ENCODE measurements around the gene OR5K4. TPM values are rescaled to one million over a fixed set of nuclear protein-coding genes. Genes with fewer than 3 reads are reported as not detected.

The OR5K4 gene
- total RNA-seq, 1 donor from 2014 or later: not detected

DNA sequence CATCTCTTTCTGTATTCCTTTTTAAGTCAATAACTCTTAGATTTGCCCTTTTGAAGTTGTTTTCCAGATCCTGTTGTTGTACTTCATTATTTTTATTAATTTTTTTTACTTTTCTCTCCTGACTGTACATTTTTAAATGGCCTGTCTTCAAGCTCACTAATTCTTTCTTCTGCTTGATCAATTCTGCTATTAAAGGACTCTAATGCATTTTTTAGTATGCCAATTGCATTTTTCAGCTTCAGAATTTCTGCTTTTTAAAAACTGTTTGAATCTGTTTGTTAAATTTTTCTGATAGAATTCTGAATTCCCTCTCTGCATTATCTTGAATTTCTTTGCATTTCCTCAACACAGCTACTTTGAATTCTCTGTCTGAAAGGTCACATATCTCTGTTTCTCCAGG lies 5.6 kb downstream of the OR5K4 start:
- Histone ChIP-seq H3K27ac (no peak overlapping the region), H3K27me3 (no peaks in the 10 kb centered on the region), H3K4me3 (no peak overlapping the region), H3K4me1 (no peaks in the 10 kb centered on the region), H3K36me3 (no peaks in the 10 kb centered on the region), H3K9me3 (peaks cover 0 to 12% of the 10 kb centered on the region in 2 donors)
- intact Hi-C loops (cut with DNase I): no loop called here
- DNase-seq (ENCODE audit: low spot score in 2 of 2): no peak
- TF ChIP-seq, protein P1, sequence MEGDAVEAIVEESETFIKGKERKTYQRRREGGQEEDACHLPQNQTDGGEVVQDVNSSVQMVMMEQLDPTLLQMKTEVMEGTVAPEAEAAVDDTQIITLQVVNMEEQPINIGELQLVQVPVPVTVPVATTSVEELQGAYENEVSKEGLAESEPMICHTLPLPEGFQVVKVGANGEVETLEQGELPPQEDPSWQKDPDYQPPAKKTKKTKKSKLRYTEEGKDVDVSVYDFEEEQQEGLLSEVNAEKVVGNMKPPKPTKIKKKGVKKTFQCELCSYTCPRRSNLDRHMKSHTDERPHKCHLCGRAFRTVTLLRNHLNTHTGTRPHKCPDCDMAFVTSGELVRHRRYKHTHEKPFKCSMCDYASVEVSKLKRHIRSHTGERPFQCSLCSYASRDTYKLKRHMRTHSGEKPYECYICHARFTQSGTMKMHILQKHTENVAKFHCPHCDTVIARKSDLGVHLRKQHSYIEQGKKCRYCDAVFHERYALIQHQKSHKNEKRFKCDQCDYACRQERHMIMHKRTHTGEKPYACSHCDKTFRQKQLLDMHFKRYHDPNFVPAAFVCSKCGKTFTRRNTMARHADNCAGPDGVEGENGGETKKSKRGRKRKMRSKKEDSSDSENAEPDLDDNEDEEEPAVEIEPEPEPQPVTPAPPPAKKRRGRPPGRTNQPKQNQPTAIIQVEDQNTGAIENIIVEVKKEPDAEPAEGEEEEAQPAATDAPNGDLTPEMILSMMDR (IDR thresholded peaks at IDR 0.05): no peak

- peaks cover 0 to 12% of the 10 kb centered on the region in 2 donors for H3K9me3 ChIP-seq
- H3K4me1 ChIP-seq: no peaks in the 10 kb centered on the region
- no peak for DNase-seq (ENCODE audit: low spot score in 2 of 2)
- TF ChIP-seq, protein P1 (IDR thresholded peaks at IDR 0.05): no peak
- intact Hi-C loops (cut with DNase I): no loop called here
- no peaks in the 10 kb centered on the region for H3K27me3 ChIP-seq
- no peaks in the 10 kb centered on the region for H3K36me3 ChIP-seq
- H3K4me3 ChIP-seq: no peak overlapping the region
- H3K27ac ChIP-seq: no peak overlapping the region
Observed at GRCh38 chr3:98359993-98360675, 6.5 kb downstream of the OR5K4 start.

- Histone ChIP-seq H3K27me3 (no peaks in the 10 kb centered on the region), H3K4me1 (no peaks in the 10 kb centered on the region), H3K36me3 (no peaks in the 10 kb centered on the region), H3K27ac (no peak overlapping the region), H3K9me3 (peaks cover 0 to 12% of the 10 kb centered on the region in 2 donors), H3K4me3 (no peak overlapping the region)
- TF ChIP-seq, protein P1 (IDR thresholded peaks at IDR 0.05): no peak
- no peak for DNase-seq (ENCODE audit: low spot score in 2 of 2)
- intact Hi-C loops (cut with DNase I): no loop called here
Observed at GRCh38 chr3:98360681-98361080, 7.0 kb downstream of the OR5K4 start.

- Histone ChIP-seq H3K27me3 (no peaks in the 10 kb centered on the region), H3K4me1 (no peaks in the 10 kb centered on the region), H3K9me3 (peaks cover 0 to 12% of the 10 kb centered on the region in 2 donors), H3K4me3 (no peak overlapping the region), H3K36me3 (no peaks in the 10 kb centered on the region), H3K27ac (no peak overlapping the region)
- TF ChIP-seq, protein P1 (IDR thresholded peaks at IDR 0.05): no peak
- intact Hi-C loops (cut with DNase I): no loop called here
- DNase-seq (ENCODE audit: low spot score in 2 of 2): no peak
Observed at GRCh38 chr3:98361289-98361688, 7.6 kb downstream of the OR5K4 start.

- Histone ChIP-seq H3K4me3 (no peak overlapping the region), H3K36me3 (no peaks in the 10 kb centered on the region), H3K27ac (no peak overlapping the region), H3K9me3 (no peaks in the 10 kb centered on the region), H3K4me1 (no peaks in the 10 kb centered on the region), H3K27me3 (no peaks in the 10 kb centered on the region)
- intact Hi-C loops (cut with DNase I): no loop called here
- DNase-seq (ENCODE audit: low spot score in 2 of 2): no peak
- TF ChIP-seq, protein P1 (IDR thresholded peaks at IDR 0.05): no peak
Observed at GRCh38 chr3:98367464-98368246, 14.0 kb downstream of the OR5K4 start.

Measured in ascending aorta (tissue), 2 donors.